ENCODE measurements around the gene TSR3. TPM values are rescaled to one million over a fixed set of nuclear protein-coding genes. Genes with fewer than 3 reads are reported as not detected.

Gene TSR3
- total and polyA plus RNA-seq, 2 of the 13 experiments (the other 11 are each of a cell fraction or from before 2014, with no cell fraction given) = 24.2 to 51.0 TPM

DNA sequence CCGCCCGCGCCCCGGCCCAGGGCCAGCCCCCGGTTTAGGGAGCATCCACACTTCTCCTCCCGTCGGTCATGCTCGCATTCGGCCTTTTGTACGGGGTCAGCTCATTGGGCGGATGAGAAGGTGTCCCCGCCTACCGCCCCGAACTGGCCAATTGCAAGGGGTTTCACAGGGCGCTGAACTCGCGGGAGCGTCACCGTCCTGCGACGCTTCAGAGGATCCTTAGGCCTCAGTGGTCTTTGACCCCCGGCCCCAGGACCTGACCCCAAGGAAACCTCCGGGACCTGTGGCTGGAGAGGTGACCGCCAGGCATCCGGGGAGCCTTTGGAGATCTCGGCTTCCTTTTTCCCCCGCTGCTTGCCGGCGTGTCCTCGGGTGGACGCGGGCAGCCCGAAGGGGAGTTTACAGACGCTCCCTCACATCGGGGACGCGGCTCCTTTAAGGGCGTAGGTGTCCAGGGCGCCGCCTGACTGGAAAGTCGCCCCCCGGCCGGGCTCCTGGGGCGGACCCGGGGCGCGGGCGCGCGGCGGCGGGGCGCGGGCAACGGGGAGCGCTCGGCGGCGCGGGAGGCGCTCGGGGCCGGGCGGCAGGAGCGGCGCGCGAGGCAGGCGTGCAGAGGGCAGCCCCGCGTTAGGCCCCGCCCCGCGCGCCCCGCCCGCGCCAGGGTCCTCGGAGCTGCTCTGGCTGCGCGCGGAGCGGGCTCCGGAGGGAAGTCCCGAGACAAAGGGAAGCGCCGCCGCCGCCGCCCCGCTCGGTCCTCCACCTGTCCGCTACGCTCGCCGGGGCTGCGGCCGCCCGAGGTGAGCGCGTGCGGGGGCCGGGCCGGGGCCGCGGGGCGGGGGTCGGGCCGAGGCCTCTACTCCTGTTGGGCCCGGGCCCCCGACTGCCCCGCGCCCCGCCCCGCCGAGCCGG, 42.4 kb downstream of the TSR3 start, which contains the start of gene UBE2I (continued):
- TF ChIP-seq, protein P1, sequence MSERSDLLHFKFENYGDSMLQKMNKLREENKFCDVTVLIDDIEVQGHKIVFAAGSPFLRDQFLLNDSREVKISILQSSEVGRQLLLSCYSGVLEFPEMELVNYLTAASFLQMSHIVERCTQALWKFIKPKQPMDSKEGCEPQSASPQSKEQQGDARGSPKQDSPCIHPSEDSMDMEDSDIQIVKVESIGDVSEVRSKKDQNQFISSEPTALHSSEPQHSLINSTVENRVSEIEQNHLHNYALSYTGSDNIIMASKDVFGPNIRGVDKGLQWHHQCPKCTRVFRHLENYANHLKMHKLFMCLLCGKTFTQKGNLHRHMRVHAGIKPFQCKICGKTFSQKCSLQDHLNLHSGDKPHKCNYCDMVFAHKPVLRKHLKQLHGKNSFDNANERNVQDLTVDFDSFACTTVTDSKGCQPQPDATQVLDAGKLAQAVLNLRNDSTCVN (CRISPR knock-in tag; IDR thresholded peaks at IDR 0.05; ENCODE audit: borderline replicate concordance) = peak; percentile 46; the same call in 1 of the 2 replicates
- TF ChIP-seq ZNF570 (CRISPR knock-in tag; IDR thresholded peaks at IDR 0.05; ENCODE audit: borderline replicate concordance) (no peak), CCDC6 (CRISPR knock-in tag; IDR thresholded peaks at IDR 0.05) (peak; percentile 52; the same call in 1 of the 2 replicates), CBX1 (IDR thresholded peaks at IDR 0.05; ENCODE audit: low read depth) (no peak), ZNF572 (CRISPR knock-in tag; IDR thresholded peaks at IDR 0.05) (no peak), ZFP90 (CRISPR knock-in tag; IDR thresholded peaks at IDR 0.05; ENCODE audit: borderline replicate concordance) (peak; percentile 42; the same call in 1 of the 2 replicates), ZNF619 (CRISPR knock-in tag; IDR thresholded peaks at IDR 0.05) (no peak), TRIM24 (CRISPR knock-in tag; IDR thresholded peaks at IDR 0.05) (no peak), KLF9 (CRISPR knock-in tag; IDR thresholded peaks at IDR 0.05; ENCODE audit: low read depth) (no peak), ZNF660 (CRISPR knock-in tag; IDR thresholded peaks at IDR 0.05; ENCODE audit: borderline replicate concordance, low read depth) (no peak), IKZF4 (CRISPR knock-in tag; IDR thresholded peaks at IDR 0.05; ENCODE audit: borderline replicate concordance, low read depth, not compliant biosample characterization) (peak; percentile 94), ZNF644 (CRISPR knock-in tag; IDR thresholded peaks at IDR 0.05; ENCODE audit: low read depth) (no peak), AKAP8 (CRISPR knock-in tag; IDR thresholded peaks at IDR 0.05) (no peak)
- TF ChIP-seq, protein P2, sequence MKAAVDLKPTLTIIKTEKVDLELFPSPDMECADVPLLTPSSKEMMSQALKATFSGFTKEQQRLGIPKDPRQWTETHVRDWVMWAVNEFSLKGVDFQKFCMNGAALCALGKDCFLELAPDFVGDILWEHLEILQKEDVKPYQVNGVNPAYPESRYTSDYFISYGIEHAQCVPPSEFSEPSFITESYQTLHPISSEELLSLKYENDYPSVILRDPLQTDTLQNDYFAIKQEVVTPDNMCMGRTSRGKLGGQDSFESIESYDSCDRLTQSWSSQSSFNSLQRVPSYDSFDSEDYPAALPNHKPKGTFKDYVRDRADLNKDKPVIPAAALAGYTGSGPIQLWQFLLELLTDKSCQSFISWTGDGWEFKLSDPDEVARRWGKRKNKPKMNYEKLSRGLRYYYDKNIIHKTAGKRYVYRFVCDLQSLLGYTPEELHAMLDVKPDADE (CRISPR knock-in tag; IDR thresholded peaks at IDR 0.05) = no peak
- TF ChIP-seq, protein P3, sequence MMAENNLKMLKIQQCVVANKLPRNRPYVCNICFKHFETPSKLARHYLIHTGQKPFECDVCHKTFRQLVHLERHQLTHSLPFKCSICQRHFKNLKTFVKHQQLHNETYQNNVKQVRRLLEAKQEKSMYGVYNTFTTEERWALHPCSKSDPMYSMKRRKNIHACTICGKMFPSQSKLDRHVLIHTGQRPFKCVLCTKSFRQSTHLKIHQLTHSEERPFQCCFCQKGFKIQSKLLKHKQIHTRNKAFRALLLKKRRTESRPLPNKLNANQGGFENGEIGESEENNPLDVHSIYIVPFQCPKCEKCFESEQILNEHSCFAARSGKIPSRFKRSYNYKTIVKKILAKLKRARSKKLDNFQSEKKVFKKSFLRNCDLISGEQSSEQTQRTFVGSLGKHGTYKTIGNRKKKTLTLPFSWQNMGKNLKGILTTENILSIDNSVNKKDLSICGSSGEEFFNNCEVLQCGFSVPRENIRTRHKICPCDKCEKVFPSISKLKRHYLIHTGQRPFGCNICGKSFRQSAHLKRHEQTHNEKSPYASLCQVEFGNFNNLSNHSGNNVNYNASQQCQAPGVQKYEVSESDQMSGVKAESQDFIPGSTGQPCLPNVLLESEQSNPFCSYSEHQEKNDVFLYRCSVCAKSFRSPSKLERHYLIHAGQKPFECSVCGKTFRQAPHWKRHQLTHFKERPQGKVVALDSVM (CRISPR knock-in tag; IDR thresholded peaks at IDR 0.05) = no peak
- TF ChIP-seq, protein P4, sequence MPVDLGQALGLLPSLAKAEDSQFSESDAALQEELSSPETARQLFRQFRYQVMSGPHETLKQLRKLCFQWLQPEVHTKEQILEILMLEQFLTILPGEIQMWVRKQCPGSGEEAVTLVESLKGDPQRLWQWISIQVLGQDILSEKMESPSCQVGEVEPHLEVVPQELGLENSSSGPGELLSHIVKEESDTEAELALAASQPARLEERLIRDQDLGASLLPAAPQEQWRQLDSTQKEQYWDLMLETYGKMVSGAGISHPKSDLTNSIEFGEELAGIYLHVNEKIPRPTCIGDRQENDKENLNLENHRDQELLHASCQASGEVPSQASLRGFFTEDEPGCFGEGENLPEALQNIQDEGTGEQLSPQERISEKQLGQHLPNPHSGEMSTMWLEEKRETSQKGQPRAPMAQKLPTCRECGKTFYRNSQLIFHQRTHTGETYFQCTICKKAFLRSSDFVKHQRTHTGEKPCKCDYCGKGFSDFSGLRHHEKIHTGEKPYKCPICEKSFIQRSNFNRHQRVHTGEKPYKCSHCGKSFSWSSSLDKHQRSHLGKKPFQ (CRISPR knock-in tag; IDR thresholded peaks at IDR 0.05; ENCODE audit: insufficient replicate concordance) = peak; percentile 73
- TF ChIP-seq, protein P5, sequence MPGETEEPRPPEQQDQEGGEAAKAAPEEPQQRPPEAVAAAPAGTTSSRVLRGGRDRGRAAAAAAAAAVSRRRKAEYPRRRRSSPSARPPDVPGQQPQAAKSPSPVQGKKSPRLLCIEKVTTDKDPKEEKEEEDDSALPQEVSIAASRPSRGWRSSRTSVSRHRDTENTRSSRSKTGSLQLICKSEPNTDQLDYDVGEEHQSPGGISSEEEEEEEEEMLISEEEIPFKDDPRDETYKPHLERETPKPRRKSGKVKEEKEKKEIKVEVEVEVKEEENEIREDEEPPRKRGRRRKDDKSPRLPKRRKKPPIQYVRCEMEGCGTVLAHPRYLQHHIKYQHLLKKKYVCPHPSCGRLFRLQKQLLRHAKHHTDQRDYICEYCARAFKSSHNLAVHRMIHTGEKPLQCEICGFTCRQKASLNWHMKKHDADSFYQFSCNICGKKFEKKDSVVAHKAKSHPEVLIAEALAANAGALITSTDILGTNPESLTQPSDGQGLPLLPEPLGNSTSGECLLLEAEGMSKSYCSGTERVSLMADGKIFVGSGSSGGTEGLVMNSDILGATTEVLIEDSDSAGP (CRISPR knock-in tag; IDR thresholded peaks at IDR 0.05; ENCODE audit: borderline replicate concordance) = peak; percentile 99
